GM19328 (cell line): Measurements from ENCODE around the gene VSIG2.

ENCODE experiments used
- ATAC-seq: cut with Tn5 transposase; IDR thresholded peaks from one replicate; pipeline ENCODE4 v1.9.1; 2021; ENCODE audit warnings: mild to moderate bottlenecking, moderate library complexity; ENCODE audit not compliant: unreplicated experiment

Gene VSIG2

GRCh38 chr11:124724979-124725718 is 26.9 kb downstream of the VSIG2 start:
- no peak for ATAC-seq

- ATAC-seq = no peak
These were observed 29.9 kb downstream of the VSIG2 start for GRCh38 chr11:124722176-124722575.

GRCh38 chr11:124719534-124719933 is 32.5 kb downstream of the VSIG2 start:
- no peak for ATAC-seq

- ATAC-seq = no peak
These were observed 33.3 kb downstream of the VSIG2 start for GRCh38 chr11:124718801-124719200.

- no peak for ATAC-seq
These were observed 34.0 kb downstream of the VSIG2 start for GRCh38 chr11:124717786-124718651.

GRCh38 chr11:124717421-124717785 is 34.7 kb downstream of the VSIG2 start:
- ATAC-seq = no peak

GRCh38 chr11:124716591-124716990 is 35.5 kb downstream of the VSIG2 start:
- no peak for ATAC-seq

GRCh38 chr11:124712392-124712791 is 39.7 kb downstream of the VSIG2 start:
- no peak for ATAC-seq

GRCh38 chr11:124707829-124708228 is 44.2 kb downstream of the VSIG2 start:
- ATAC-seq = no peak

GRCh38 chr11:124700028-124700427 is 52.0 kb downstream of the VSIG2 start:
- ATAC-seq = no peak

GRCh38 chr11:124699547-124699946 is 52.5 kb downstream of the VSIG2 start:
- ATAC-seq = no peak
